M059J (cell line): ENCODE measurements around the gene C1RL. TPM values are rescaled to one million over a fixed set of nuclear protein-coding genes. Genes with fewer than 3 reads are reported as not detected.
A peak's percentile ranks its signal among the peaks of the same experiment; 100 is the strongest.

ENCODE experiments used
- DNase-seq: peaks from one replicate; pipeline ENCODE4 v3.0.0-alpha.2; 2012; ENCODE audit warnings: low read depth
- total RNA-seq: library from RNA; depleted of rRNA; stranded (reverse); fragments of >200 nt; shearing (Covaris generic); gene quantifications from 2 replicates; pipeline ENCODE4 v1.2.3, GENCODE V29; 2014

Gene C1RL
- total RNA-seq, 1 experiment from 2014 or later = 22.1 TPM

GRCh38 chr12:7136676-7137075, 27.7 kb upstream of the C1RL start:
- DNase-seq = no peak

- no peak for DNase-seq
These were observed 27.1 kb upstream of the C1RL start for GRCh38 chr12:7136071-7136470.

DNA sequence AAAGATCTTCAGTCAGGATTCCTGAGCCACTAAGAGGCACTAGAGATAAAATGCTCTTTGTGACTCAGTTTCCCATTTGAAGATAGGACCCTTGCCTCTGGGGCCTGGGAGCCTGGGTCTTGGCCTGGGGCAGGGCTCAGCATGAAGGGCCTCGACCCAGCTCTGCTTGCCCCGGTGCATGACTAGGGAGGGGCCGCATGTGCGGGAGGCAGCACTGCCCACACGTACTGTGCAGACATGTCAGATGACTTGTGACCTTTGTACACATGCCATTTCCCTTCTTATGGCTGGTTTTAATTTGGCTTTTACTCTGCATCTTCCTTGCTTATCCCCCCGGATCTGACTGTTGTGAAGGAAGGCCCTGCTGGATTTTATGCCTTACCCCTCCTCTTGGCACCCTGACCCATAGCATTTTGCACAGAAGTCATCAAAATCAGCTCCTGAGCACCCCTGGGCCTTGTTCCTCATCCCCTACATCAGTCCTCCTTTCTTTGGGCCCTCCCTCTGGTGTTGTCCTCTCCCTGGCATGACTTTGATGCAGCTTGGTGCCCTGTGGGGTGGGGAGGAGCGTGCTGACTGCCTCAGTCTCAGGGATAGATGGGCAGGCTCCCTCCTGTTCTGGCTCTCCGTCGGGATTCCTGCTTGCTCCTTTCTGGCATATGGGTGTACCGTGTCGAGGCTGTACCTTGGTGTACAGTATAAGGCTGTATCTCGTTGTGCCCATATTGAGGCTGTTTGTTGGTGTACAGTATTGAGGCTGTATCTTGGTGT, 25.6 kb upstream of the C1RL start:
- DNase-seq = no peak

GRCh38 chr12:7131502-7131866, 22.5 kb upstream of the C1RL start:
- no peak for DNase-seq

- peak; percentile 44 for DNase-seq
These were observed 21.9 kb upstream of the C1RL start for GRCh38 chr12:7130701-7131501.

DNA sequence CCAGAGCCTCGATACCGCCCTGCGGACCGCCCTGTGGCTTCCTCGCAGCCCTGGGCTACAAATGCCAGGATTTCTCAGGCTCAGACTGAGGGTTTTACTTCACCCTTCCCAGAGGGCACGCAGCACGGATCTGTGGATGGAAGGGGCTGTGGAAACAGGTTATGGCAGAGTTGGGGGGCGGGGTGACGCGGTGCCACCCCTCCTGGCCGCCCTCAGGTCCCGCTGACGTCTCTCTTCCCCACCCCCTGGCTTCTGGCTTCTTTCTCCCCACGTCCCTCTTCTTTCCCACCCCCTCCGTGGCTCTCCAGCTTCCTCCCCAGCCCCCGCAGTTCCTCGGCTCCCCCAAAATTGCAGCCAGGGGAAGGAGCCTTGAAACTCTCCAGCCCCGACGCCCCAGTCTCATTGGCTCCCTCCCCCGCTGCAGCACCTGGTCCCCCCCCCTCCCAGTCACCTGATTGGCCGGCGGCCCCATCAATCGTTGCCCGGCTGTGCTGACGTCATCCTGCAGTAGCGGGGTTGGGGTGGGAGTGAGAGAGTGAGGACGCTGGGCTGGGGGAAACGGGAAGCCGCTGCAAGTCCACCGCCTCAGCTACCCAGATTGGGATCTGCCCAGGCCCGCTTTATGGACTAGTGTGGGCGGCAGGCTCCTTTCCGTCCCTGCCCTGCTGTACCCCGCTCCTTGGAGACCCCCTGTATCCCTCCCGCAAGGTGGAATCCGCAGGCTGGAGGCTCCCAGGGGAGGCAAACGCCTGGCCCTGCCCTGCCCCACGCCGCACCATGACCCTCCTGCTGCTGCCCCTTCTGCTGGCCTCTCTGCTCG, 21.1 kb upstream of the C1RL start, which contains the start of gene CLSTN3:
CLSTN3 (plus strand) TSS at position 500 of the 820 bp plus-strand sequence; CDS start at position 778, 278 bp downstream.
- peak; percentile 70 for DNase-seq

DNA sequence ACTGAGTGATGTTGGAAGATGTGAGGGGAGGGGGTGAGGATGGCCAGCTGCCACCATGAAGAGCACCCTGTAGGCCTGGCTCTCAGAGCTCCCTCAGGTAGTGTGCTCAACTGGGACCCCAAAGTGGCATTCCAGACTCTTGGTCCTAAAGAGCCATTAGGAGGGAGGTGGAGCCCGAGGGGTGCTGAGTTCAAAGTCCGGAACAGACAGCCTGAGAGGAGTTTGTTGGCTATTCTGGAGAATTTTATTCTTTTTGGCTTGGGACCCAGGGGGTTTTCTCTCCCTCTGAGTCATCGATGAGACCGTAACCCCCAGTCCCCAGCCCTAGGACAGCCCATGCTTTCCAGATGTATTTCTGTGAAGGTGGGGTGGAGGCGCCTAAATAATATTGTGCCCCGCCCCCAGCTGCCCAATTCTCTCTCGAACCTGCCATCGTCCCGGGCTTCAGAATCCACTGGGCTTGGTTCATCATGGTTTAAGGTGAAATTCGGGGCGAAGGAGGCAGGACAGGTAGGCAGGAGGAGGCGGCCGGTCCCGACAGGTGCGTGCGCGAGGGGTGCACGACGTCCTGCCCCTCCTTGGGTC, 20.4 kb upstream of the C1RL start:
- peak; percentile 5 for DNase-seq

DNA sequence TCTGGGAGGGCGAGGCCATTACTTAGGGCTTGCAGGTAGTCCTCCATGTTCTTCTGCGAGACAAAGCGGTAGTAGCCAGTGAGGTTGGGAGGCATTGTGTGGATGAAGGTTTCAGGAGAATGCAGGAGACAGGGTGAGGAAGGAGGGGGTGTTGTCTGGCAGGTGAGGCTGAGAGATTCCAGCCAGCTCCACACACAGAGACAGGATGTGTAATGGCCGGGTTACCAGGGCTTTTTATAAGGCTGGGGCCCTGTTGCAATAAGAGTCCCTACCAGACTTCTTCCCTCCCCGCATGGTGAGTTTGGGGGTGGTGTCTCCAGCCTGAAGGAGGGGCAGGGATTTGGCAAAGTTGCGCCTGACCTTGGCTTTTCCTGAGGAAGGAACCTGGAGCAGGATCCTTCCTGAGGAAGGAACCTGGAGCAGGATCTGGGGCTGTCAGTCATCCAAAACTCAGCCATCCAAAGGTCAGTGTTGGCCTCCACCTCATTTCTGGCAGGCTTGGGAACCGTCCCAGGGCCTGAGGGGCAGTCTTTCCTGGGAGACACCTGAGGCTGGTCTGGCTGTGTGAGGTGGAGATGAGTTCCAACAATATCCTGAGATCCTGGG, 19.8 kb upstream of the C1RL start, which contains the start of gene RBP5:
RBP5 (minus strand) TSS at position 209 of the 606 bp plus-strand sequence; CDS start at position 95, 114 bp downstream.
- peak; percentile 15 for DNase-seq

DNA sequence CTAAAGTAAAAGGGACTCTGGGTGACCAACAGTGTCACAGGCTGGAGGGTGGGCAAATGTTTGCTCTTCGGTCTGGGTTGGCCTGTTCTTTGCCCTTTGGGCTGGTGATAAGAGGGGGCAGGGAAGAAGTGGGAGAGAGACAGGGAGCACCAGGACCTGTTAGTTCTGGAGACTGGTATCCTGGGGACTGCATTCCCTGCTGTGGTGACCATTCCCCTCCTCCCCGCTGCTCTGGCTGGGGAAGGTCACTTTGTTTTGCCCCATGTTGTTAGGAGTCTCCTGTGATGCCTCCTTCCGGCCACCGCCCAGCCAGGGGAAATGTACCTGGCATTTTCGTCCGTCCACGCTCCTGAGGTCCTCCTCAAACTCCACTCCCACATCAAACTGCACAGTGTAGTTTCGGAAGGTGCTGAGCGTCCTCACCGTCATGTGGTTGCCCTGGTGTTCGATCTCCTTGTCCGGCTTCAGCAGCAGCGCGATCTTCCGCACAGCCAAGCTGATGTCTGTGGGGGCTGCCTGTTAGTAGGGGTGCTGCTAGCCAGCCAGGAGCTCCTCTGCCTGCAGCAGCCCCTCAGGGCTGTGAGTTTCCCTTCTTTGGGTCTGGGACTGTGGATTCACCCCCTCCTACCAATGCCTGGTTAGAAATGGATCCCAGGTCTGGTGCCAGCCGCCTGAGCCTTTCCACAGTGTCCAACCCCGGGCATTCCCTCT, 19.1 kb upstream of the C1RL start:
- DNase-seq = no peak

DNA sequence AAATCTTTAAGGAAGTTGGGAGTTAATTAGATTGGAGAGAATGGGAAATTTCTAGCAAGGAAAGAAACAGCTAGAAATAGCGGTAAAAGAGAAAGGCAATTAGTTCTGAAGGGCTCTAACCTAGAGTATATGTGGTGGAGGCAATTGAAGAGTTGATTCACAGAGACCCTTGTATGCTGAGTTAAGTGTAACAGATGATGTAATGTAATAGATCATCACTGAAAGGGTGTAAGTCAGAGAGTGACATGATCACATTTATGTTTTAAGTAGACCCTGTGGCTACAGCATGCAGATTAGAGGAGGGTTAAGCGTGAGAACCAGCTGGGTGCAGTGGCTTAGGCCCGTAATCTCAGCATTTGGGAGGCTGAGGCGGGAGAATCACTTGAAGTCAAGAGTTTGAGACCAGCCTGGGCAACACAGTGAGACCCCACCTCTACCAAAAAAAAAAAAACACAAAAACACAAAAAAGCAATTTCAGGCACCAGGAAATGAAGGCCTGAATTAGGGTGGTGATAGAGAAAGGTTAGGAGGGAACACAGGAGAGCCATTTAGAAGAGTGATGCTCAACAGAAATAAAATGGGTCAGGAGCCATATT, 16.7 kb upstream of the C1RL start:
- DNase-seq = no peak

DNA sequence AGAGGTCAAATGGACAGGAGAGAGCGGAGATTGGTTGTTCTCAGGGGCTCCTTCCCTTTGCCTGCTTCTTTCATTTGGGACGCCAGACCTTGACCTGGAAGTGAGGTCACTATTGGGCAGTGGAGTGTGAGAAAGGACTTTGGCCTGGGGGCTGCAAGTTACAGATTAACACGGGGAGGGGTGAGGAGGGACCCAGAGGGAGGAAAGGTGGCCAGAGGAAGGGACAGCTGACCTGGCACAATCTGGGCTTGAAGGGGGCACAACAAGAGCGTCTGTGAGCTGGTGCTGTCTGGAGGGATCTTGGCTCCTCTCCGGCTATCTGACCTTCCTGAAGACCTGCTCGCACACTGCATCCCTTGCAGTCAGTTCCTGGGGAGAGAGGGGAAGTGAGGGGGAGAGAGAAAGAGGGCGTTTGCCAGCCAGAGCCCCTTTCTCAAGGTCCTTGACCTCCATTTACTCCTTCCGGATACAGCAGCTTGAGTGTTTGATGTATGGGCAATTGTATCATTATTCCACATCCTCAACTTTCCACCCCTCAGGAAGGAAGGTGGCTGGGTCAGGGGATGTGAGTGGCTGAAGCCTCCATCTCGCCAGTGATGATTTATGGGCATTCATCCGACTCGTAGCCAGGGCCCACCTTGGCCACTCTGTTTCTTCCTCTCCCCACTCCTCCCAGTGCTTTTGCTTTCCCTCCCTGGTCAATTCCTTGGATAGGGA, 14.9 kb upstream of the C1RL start:
- no peak for DNase-seq

DNA sequence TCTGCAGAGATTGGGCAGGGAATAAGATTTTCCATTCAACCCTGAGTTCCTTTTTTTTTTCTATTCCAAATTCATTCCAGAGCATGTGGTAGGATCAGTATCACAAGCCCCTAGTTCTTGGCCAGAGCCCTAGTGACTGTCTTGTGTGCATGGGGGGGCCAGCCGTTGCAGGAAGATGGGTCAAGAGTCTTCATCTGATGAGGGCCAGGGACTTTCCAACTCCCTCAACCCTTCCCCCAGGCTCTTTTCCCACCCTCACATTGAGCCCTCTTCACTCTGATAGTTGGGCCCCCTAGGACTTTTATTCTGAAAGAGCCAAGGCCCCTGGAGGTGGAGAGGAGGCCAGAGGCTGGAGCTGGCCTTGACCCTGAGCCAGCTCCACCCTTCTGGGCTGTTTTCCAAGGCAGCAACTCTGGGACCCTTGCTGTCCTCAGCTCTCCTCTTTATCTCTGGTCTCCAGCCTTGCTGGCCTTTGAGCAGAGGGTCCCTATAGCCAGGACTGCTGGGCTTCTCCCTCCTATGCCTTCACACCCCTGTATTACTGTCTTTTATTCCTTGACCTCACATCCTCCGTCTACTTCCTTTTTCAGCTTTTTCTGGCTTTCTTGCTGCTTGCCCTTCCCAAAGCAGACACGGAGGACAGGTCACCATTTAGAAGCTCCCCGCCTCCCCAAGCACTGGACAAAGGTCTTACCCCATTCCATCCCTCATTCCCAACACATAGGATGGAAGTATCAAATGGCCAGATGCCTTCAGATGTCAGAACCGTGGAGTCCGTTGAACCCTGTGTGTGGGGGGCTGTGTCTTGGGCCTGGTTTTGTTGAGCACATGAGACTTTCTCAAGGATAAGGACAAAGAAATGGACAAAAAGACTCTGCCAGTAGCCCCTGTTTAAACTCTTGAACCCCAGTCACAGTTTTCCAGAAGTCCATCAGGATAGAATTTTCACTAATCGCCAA, 14.1 kb upstream of the C1RL start:
- no peak for DNase-seq

DNA sequence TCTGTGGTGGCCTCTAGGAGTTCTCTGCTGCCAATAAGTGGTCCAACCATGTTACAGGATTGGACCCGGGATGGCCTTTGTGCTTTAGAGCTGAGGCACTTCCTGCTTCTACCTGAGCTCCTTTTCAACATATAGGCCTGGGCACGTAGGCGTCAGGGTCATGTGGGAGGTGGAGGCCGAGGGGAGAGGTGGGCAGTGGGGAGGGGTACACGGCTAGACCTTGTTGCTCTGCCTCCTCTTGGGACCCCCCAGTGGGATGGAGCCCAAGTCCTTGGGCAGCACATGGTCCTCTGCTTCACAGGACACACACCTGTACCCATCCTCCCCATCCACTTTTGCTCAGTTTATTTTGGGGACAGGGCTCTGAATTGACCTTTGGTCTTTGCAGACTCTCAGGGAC, 12.3 kb upstream of the C1RL start:
- no peak for DNase-seq

GRCh38 chr12:7120166-7120565, 11.2 kb upstream of the C1RL start:
- no peak for DNase-seq

GRCh38 chr12:7118881-7119280, 9.9 kb upstream of the C1RL start:
- no peak for DNase-seq

DNA sequence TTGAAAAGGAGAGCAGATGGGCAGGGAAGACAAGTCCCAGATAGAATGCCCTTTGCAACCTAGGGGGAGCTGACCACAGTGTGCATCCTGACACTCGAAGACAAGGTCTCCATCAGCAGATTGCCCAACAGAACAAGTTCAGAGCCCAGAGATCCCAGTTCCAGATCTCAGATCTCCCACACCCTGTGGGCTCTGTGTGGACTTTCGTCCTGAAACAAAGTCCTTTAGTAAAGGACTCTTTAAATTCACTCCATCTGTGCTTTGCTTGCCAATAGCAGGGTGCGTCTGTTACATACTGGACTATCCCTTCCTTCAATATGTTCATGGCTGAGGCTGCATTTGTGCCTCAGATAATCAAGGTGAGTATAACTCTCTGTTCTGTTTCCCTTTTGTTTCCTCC, 8.7 kb upstream of the C1RL start:
- no peak for DNase-seq

GRCh38 chr12:7116916-7117315, 7.9 kb upstream of the C1RL start:
- no peak for DNase-seq

- DNase-seq = no peak
These were observed 7.2 kb upstream of the C1RL start for GRCh38 chr12:7116196-7116595.
